IMR-90 (cell line): ENCODE data around the gene MEGF10.

Experiments used
- BHLHE40 ChIP-seq: fragments of 150-350 bp; IDR thresholded peaks from 2 replicates; pipeline ENCODE4 v1.6.1; 2016; ENCODE audit warnings: mild to moderate bottlenecking, low read depth, low read length
- CEBPB ChIP-seq: IDR thresholded peaks from 2 replicates; pipeline ENCODE4 v1.6.1; 2012; ENCODE audit warnings: low read depth, low read length, improper control_type of control experiment
- CTCF ChIP-seq: conservative IDR thresholded peaks from 2 replicates; pipeline ENCODE4 v1.5.1; 2012; ENCODE audit warnings: mild to moderate bottlenecking, low read depth, low read length, improper control_type of control experiment
- ELK1 ChIP-seq: fragments of 150-350 bp; IDR thresholded peaks from 2 replicates; pipeline ENCODE4 v1.6.1; 2016; ENCODE audit warnings: low read depth, mild to moderate bottlenecking, low read length, moderate library complexity, borderline replicate concordance
- FOS ChIP-seq: fragments of 150-350 bp; IDR thresholded peaks from 2 replicates; pipeline ENCODE4 v1.6.1; 2016; ENCODE audit warnings: low read depth, low read length
- MAFK ChIP-seq: IDR thresholded peaks from 2 replicates; pipeline ENCODE4 v1.6.1; 2012; ENCODE audit warnings: low read depth, low read length, improper control_type of control experiment
- MXI1 ChIP-seq: IDR thresholded peaks from 2 replicates; pipeline ENCODE4 v1.6.1; 2012; ENCODE audit warnings: low read depth, mild to moderate bottlenecking, low read length, moderate library complexity, borderline replicate concordance
- POLR2A ChIP-seq: IDR thresholded peaks from 2 replicates; pipeline ENCODE4 v1.6.1; 2012; ENCODE audit warnings: mild to moderate bottlenecking, low read depth, low read length
- RAD21 ChIP-seq: IDR thresholded peaks from 2 replicates; pipeline ENCODE4 v1.6.1; 2012; ENCODE audit warnings: low read length, improper control_type of control experiment
- RFX5 ChIP-seq: IDR thresholded peaks from 2 replicates; pipeline ENCODE4 v1.8.0; 2012; ENCODE audit warnings: low read depth, mild to moderate bottlenecking, low read length, moderate library complexity
- USF2 ChIP-seq: fragments of 150-350 bp; IDR thresholded peaks from 2 replicates; pipeline ENCODE4 v1.6.1; 2017; ENCODE audit warnings: mild to moderate bottlenecking, antibody characterized with exemption, low read length, low read depth

GRCh38 chr5:127428276-127428675 is 137.7 kb downstream of the MEGF10 start:
- TF ChIP-seq RAD21 (no peak), CTCF (no peak), POLR2A (no peak), RFX5 (no peak), USF2 (no peak), FOS (no peak), CEBPB (no peak), MAFK (no peak), ELK1 (no peak), MXI1 (no peak), BHLHE40 (no peak)
